ENCODE measurements around the gene TAPT1. TPM values are rescaled to one million over a fixed set of nuclear protein-coding genes. Genes with fewer than 3 reads are reported as not detected.

Gene TAPT1
- polyA plus RNA-seq, 1 donor from 2014 or later = 21.8 TPM

- Mint-ChIP-seq H3K27ac (no peak overlapping the region), H3K4me3 (no peak overlapping the region), H3K27me3 (no peaks in the 10 kb centered on the region), H3K4me1 (peaks cover 6 to 12% (median 10%) of the 10 kb centered on the region in 3 donors), H3K36me3 (peaks cover 4% of the 10 kb centered on the region), H3K9me3 (no peaks in the 10 kb centered on the region)
Observed at GRCh38 chr4:16192631-16193518, 33.4 kb downstream of the TAPT1 start.

GRCh38 chr4:16192057-16192456 lies 34.2 kb downstream of the TAPT1 start:
- Mint-ChIP-seq H3K27me3 (no peaks in the 10 kb centered on the region), H3K9me3 (no peaks in the 10 kb centered on the region), H3K27ac (no peak overlapping the region), H3K4me1 (peaks cover 6 to 10% (median 10%) of the 10 kb centered on the region in 3 donors), H3K36me3 (peaks cover 7% of the 10 kb centered on the region), H3K4me3 (no peak overlapping the region)

GRCh38 chr4:16187455-16187854 lies 38.8 kb downstream of the TAPT1 start:
- Mint-ChIP-seq H3K4me3 (no peak overlapping the region), H3K4me1 (peaks cover 0 to 6% (median 0%) of the 10 kb centered on the region in 3 donors), H3K27ac (no peak overlapping the region), H3K36me3 (peaks cover 9% of the 10 kb centered on the region), H3K9me3 (no peaks in the 10 kb centered on the region), H3K27me3 (no peaks in the 10 kb centered on the region)

GRCh38 chr4:16186986-16187385 lies 39.3 kb downstream of the TAPT1 start:
- Mint-ChIP-seq H3K27ac (no peak overlapping the region), H3K4me3 (no peak overlapping the region), H3K36me3 (peaks cover 9% of the 10 kb centered on the region), H3K9me3 (no peaks in the 10 kb centered on the region), H3K4me1 (peaks cover 0 to 6% (median 0%) of the 10 kb centered on the region in 3 donors), H3K27me3 (no peaks in the 10 kb centered on the region)

- H3K27ac Mint-ChIP-seq = no peak overlapping the region
- no peaks in the 10 kb centered on the region for H3K9me3 Mint-ChIP-seq
- H3K36me3 Mint-ChIP-seq = peaks cover 8% of the 10 kb centered on the region
- H3K4me3 Mint-ChIP-seq = no peak overlapping the region
- H3K27me3 Mint-ChIP-seq = no peaks in the 10 kb centered on the region
- H3K4me1 Mint-ChIP-seq = peaks cover 0 to 6% (median 1%) of the 10 kb centered on the region in 3 donors
Observed at GRCh38 chr4:16183604-16184003, 42.7 kb downstream of the TAPT1 start.

- no peaks in the 10 kb centered on the region for H3K9me3 Mint-ChIP-seq
- peaks cover 0 to 3% (median 2%) of the 10 kb centered on the region in 3 donors for H3K4me1 Mint-ChIP-seq
- no peaks in the 10 kb centered on the region for H3K27me3 Mint-ChIP-seq
- no peak overlapping the region for H3K4me3 Mint-ChIP-seq
- H3K36me3 Mint-ChIP-seq = peaks cover 4% of the 10 kb centered on the region
- H3K27ac Mint-ChIP-seq = no peak overlapping the region
Observed at GRCh38 chr4:16176621-16177020, 49.6 kb downstream of the TAPT1 start.

GRCh38 chr4:16171831-16172230 lies 54.4 kb downstream of the TAPT1 start:
- Mint-ChIP-seq H3K27me3 (no peaks in the 10 kb centered on the region), H3K4me1 (peaks cover 0 to 2% (median 2%) of the 10 kb centered on the region in 3 donors), H3K9me3 (no peaks in the 10 kb centered on the region), H3K36me3 (peaks cover 4% of the 10 kb centered on the region), H3K4me3 (no peak overlapping the region), H3K27ac (no peak overlapping the region)

- peaks cover 9% of the 10 kb centered on the region for H3K36me3 Mint-ChIP-seq
Observed at GRCh38 chr4:16169490-16169889, 56.8 kb downstream of the TAPT1 start.

GRCh38 chr4:16168710-16169388 lies 57.4 kb downstream of the TAPT1 start:
- H3K27me3 Mint-ChIP-seq = no peaks in the 10 kb centered on the region
- H3K4me3 Mint-ChIP-seq = no peak overlapping the region
- H3K9me3 Mint-ChIP-seq = no peaks in the 10 kb centered on the region
- H3K27ac Mint-ChIP-seq = no peak overlapping the region
- H3K4me1 Mint-ChIP-seq = peaks cover 0 to 2% (median 2%) of the 10 kb centered on the region in 3 donors
- peaks cover 9% of the 10 kb centered on the region for H3K36me3 Mint-ChIP-seq

More at GRCh38 chr4:16169490-16169889, 56.8 kb downstream of the TAPT1 start:
- no peak overlapping the region for H3K27ac Mint-ChIP-seq
- H3K9me3 Mint-ChIP-seq = no peaks in the 10 kb centered on the region
- H3K4me3 Mint-ChIP-seq = no peak overlapping the region
- no peaks in the 10 kb centered on the region for H3K27me3 Mint-ChIP-seq
- H3K4me1 Mint-ChIP-seq = peaks cover 0 to 2% (median 2%) of the 10 kb centered on the region in 3 donors

- H3K36me3 Mint-ChIP-seq = peaks cover 11% of the 10 kb centered on the region
- H3K9me3 Mint-ChIP-seq = no peaks in the 10 kb centered on the region
- no peak overlapping the region for H3K4me3 Mint-ChIP-seq
- H3K27ac Mint-ChIP-seq = peak overlapping the region in 1 of 3 donors; percentile 12
- H3K27me3 Mint-ChIP-seq = no peaks in the 10 kb centered on the region
- H3K4me1 Mint-ChIP-seq = peaks cover 0 to 2% (median 2%) of the 10 kb centered on the region in 3 donors
Observed at GRCh38 chr4:16168144-16168543, 58.1 kb downstream of the TAPT1 start.

GRCh38 chr4:16165931-16166330 lies 60.3 kb downstream of the TAPT1 start:
- peaks cover 11% of the 10 kb centered on the region for H3K36me3 Mint-ChIP-seq

GRCh38 chr4:16162891-16163290 lies 63.4 kb downstream of the TAPT1 start:
- Mint-ChIP-seq H3K9me3 (no peaks in the 10 kb centered on the region), H3K4me1 (no peaks in the 10 kb centered on the region), H3K27ac (no peak overlapping the region)

More at GRCh38 chr4:16165931-16166330, 60.3 kb downstream of the TAPT1 start:
- Mint-ChIP-seq H3K9me3 (no peaks in the 10 kb centered on the region), H3K4me1 (no peaks in the 10 kb centered on the region), H3K27me3 (no peaks in the 10 kb centered on the region), H3K27ac (peak overlapping the region in 1 of 3 donors; percentile 59), H3K4me3 (no peak overlapping the region)

GRCh38 chr4:16161851-16162408 lies 64.3 kb downstream of the TAPT1 start:
- H3K4me1 Mint-ChIP-seq = no peaks in the 10 kb centered on the region
- H3K9me3 Mint-ChIP-seq = no peaks in the 10 kb centered on the region
- peaks cover 7% of the 10 kb centered on the region for H3K36me3 Mint-ChIP-seq
- H3K27ac Mint-ChIP-seq = no peak overlapping the region
- H3K4me3 Mint-ChIP-seq = no peak overlapping the region
- no peaks in the 10 kb centered on the region for H3K27me3 Mint-ChIP-seq

More at GRCh38 chr4:16162891-16163290, 63.4 kb downstream of the TAPT1 start:
- no peaks in the 10 kb centered on the region for H3K27me3 Mint-ChIP-seq
- no peak overlapping the region for H3K4me3 Mint-ChIP-seq
- peaks cover 7% of the 10 kb centered on the region for H3K36me3 Mint-ChIP-seq

- Mint-ChIP-seq H3K9me3 (no peaks in the 10 kb centered on the region), H3K36me3 (peaks cover 1% of the 10 kb centered on the region), H3K27me3 (no peaks in the 10 kb centered on the region), H3K4me1 (no peaks in the 10 kb centered on the region), H3K4me3 (no peak overlapping the region), H3K27ac (no peak overlapping the region)
Observed at GRCh38 chr4:16160457-16160856, 65.8 kb downstream of the TAPT1 start.

- Mint-ChIP-seq H3K4me1 (no peaks in the 10 kb centered on the region), H3K4me3 (no peak overlapping the region), H3K27me3 (no peaks in the 10 kb centered on the region), H3K36me3 (peaks cover 1% of the 10 kb centered on the region), H3K9me3 (no peaks in the 10 kb centered on the region), H3K27ac (no peak overlapping the region)
Observed at GRCh38 chr4:16159286-16159685, 67.0 kb downstream of the TAPT1 start.

All from IgD-negative memory B cell (primary cell).